ENCODE results near the gene CUL4A.
"Not testable (repeated sequence)": the region's sequence is repeated elsewhere in the genome, so short reads cannot be mapped to it uniquely, and the experiment has no call there.

Gene CUL4A

GRCh38 chr13:113309473-113309872 is 100.1 kb downstream of the CUL4A start:
- no peak overlapping the region for H3K4me3 ChIP-seq (ENCODE audit: severe bottlenecking)
- no peaks in the 10 kb centered on the region for H3K27me3 ChIP-seq (ENCODE audit: insufficient read depth, poor library complexity, severe bottlenecking)
- TF ChIP-seq, protein P1, sequence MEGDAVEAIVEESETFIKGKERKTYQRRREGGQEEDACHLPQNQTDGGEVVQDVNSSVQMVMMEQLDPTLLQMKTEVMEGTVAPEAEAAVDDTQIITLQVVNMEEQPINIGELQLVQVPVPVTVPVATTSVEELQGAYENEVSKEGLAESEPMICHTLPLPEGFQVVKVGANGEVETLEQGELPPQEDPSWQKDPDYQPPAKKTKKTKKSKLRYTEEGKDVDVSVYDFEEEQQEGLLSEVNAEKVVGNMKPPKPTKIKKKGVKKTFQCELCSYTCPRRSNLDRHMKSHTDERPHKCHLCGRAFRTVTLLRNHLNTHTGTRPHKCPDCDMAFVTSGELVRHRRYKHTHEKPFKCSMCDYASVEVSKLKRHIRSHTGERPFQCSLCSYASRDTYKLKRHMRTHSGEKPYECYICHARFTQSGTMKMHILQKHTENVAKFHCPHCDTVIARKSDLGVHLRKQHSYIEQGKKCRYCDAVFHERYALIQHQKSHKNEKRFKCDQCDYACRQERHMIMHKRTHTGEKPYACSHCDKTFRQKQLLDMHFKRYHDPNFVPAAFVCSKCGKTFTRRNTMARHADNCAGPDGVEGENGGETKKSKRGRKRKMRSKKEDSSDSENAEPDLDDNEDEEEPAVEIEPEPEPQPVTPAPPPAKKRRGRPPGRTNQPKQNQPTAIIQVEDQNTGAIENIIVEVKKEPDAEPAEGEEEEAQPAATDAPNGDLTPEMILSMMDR (IDR thresholded peaks at IDR 0.05; ENCODE audit: poor library complexity, severe bottlenecking): no peak
- no peaks in the 10 kb centered on the region for H3K9me3 ChIP-seq (ENCODE audit: severe bottlenecking)
- H3K27ac ChIP-seq (ENCODE audit: poor library complexity, severe bottlenecking): no peak overlapping the region
- peaks cover 40% of the 10 kb centered on the region for H3K36me3 ChIP-seq (ENCODE audit: low read depth)
- ATAC-seq (ENCODE audit: low read depth): no peak
- peaks cover 15% of the 10 kb centered on the region for H3K4me1 ChIP-seq (ENCODE audit: insufficient read depth, poor library complexity, severe bottlenecking)
- no peak for DNase-seq (ENCODE audit: low spot score)

GRCh38 chr13:113314112-113314511 is 104.7 kb downstream of the CUL4A start:
- DNase-seq (ENCODE audit: low spot score); H3K9me3 ChIP-seq (ENCODE audit: severe bottlenecking); ATAC-seq (ENCODE audit: low read depth); H3K4me3 ChIP-seq (ENCODE audit: severe bottlenecking); H3K27ac ChIP-seq (ENCODE audit: poor library complexity, severe bottlenecking); H3K27me3 ChIP-seq (ENCODE audit: insufficient read depth, poor library complexity, severe bottlenecking); H3K4me1 ChIP-seq (ENCODE audit: insufficient read depth, poor library complexity, severe bottlenecking): not testable (repeated sequence)
- H3K36me3 ChIP-seq (ENCODE audit: low read depth): peaks cover 27% of the 10 kb centered on the region

DNA sequence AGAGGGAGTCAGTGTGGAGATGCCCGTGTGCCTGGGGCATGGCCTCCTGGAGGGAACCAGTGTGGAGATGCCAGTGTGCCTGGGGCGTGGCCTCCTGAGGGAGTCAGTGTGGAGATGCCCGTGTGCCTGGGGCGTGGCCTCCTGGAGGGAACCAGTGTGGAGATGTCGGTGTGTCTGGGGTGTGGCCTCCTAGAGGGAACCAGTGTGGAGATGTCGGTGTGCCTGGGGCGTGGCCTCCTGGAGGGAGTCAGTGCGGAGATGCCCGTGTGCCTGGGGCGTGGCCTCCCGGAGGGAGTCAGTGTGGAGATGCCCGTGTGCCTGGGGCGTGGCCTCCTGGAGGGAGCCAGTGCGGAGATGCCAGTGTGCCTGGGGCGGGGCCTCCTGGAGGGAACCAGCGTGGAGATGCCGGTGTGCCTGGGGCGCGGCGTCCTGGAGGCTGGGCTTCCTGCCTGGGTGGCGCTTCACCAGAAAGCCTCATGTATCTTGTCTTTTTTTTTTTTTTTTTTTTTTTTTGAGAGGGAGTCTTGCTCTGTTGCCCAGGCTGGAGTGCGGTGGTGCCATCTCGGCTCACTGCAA is 105.6 kb downstream of the CUL4A start:
- H3K9me3 ChIP-seq (ENCODE audit: severe bottlenecking); H3K27ac ChIP-seq (ENCODE audit: poor library complexity, severe bottlenecking); H3K27me3 ChIP-seq (ENCODE audit: insufficient read depth, poor library complexity, severe bottlenecking); ATAC-seq (ENCODE audit: low read depth); H3K4me1 ChIP-seq (ENCODE audit: insufficient read depth, poor library complexity, severe bottlenecking); DNase-seq (ENCODE audit: low spot score); H3K4me3 ChIP-seq (ENCODE audit: severe bottlenecking): not testable (repeated sequence)
- H3K36me3 ChIP-seq (ENCODE audit: low read depth): peaks cover 26% of the 10 kb centered on the region

- no peak overlapping the region for H3K4me3 ChIP-seq (ENCODE audit: severe bottlenecking)
- H3K36me3 ChIP-seq (ENCODE audit: low read depth): peaks cover 29% of the 10 kb centered on the region
- no peaks in the 10 kb centered on the region for H3K4me1 ChIP-seq (ENCODE audit: insufficient read depth, poor library complexity, severe bottlenecking)
- H3K27ac ChIP-seq (ENCODE audit: poor library complexity, severe bottlenecking): no peak overlapping the region
- DNase-seq (ENCODE audit: low spot score) (no peak), ATAC-seq (ENCODE audit: low read depth) (no peak)
- no peaks in the 10 kb centered on the region for H3K9me3 ChIP-seq (ENCODE audit: severe bottlenecking)
- TF ChIP-seq, protein P1 (IDR thresholded peaks at IDR 0.05; ENCODE audit: poor library complexity, severe bottlenecking): no peak
- no peaks in the 10 kb centered on the region for H3K27me3 ChIP-seq (ENCODE audit: insufficient read depth, poor library complexity, severe bottlenecking)
These were observed 106.6 kb downstream of the CUL4A start for GRCh38 chr13:113315992-113316391.
